Spleen (tissue), 11 donors: ENCODE results near the gene KIF12. TPM values are rescaled to one million over a fixed set of nuclear protein-coding genes. Genes with fewer than 3 reads are reported as not detected.

ENCODE experiments used
- DNase-seq: peaks from one replicate; pipeline ENCODE4 v3.0.0-alpha.2; 2020
- H3K27ac ChIP-seq, 8 donors: fragments of 200-600 bp; sonication (generic) in 7 of 8; 1 replicate in 4 of 8; 2 replicates in 4 of 8; pipeline versions ENCODE4 v1.5.0 to v1.8.0; 2016 to 2021; ENCODE audit warnings: inconsistent platforms in 4 of 8, mild to moderate bottlenecking in 4 of 8, moderate library complexity in 1 of 8
- H3K27me3 ChIP-seq, 7 donors: fragments of 200-600 bp; sonication (generic) in 6 of 7; replicated peaks in 1 of 7; 1 replicate in 4 of 7; 2 replicates in 3 of 7; pipeline versions ENCODE4 v1.5.0 to v1.8.0; 2016 to 2021; ENCODE audit warnings: inconsistent platforms in 3 of 7, mild to moderate bottlenecking in 1 of 7
- H3K36me3 ChIP-seq, 6 donors: fragments of 200-600 bp; sonication (generic) in 5 of 6; 1 replicate in 4 of 6; 2 replicates in 2 of 6; pipeline versions ENCODE4 v1.5.0 to v1.8.0; 2016 to 2021; ENCODE audit warnings: inconsistent platforms in 2 of 6
- H3K4me1 ChIP-seq, 6 donors: fragments of 200-600 bp; sonication (generic) in 5 of 6; 1 replicate in 3 of 6; 2 replicates in 3 of 6; pipeline versions ENCODE4 v1.5.0 to v1.8.0; 2016 to 2021; ENCODE audit warnings: inconsistent platforms in 3 of 6
- H3K4me3 ChIP-seq, 8 donors: fragments of 200-600 bp; sonication (generic) in 7 of 8; 1 replicate in 4 of 8; 2 replicates in 4 of 8; pipeline versions ENCODE4 v1.5.0 to v1.8.0; 2016 to 2021; ENCODE audit warnings: inconsistent platforms in 4 of 8, mild to moderate bottlenecking in 4 of 8, moderate library complexity in 2 of 8
- H3K9me3 ChIP-seq, 8 donors: fragments of 200-600 bp; sonication (generic) in 7 of 8; 1 replicate in 4 of 8; 2 replicates in 4 of 8; pipeline versions ENCODE4 v1.5.0 to v1.8.0; 2016 to 2021; ENCODE audit warnings: inconsistent platforms in 4 of 8
- POLR2A ChIP-seq, 3 donors: fragments of 450-650 bp; IDR thresholded peaks; one replicate each; pipeline ENCODE4 v1.5.1; 2017; ENCODE audit warnings: antibody characterized with exemption in 3 of 3, mild to moderate bottlenecking in 1 of 3
- POLR2AphosphoS5 ChIP-seq, 3 donors: sonication (generic); formaldehyde crosslinking; IDR thresholded peaks; one replicate each; pipeline ENCODE4 v1.5.1; 2017; ENCODE audit warnings: antibody characterized with exemption in 3 of 3
- WGBS, 5 donors: extraction: QIAGEN DNeasy Blood & Tissue Kit in 3 of 5; methylation state at CpG; one replicate each; pipeline versions ENCODE4 v1.1.5 to v1.1.7; 2013 to 2018; 5-methylcytosine and 5-hydroxymethylcytosine counted together
- intact Hi-C: fragments of 100-400 bp; cut with DNase I; formaldehyde crosslinking; loops from one replicate; pipeline ENCODE4 v1.15.0; 2023; ENCODE audit warnings: low total_unique reads
- polyA plus RNA-seq, 3 donors: library from polyadenylated mRNA; stranded (reverse); fragments of 200-250 nt; gene quantifications; one replicate each; pipeline ENCODE4 v1.2.1, GENCODE V29; 2013
- total RNA-seq, 7 donors: library from RNA; depleted of rRNA in 3 of 7; stranded (reverse); fragments of >200 nt in 3 of 7; fragmentation: NEBNext Ultra II Directional in 4 of 7; extraction: Animal tissue kit (Norgen Biotek cat#: 25700) in 4 of 7; gene quantifications; one replicate each; pipeline versions ENCODE4 v1.1.0 to v1.2.1, GENCODE V29; 2016 to 2021
- TF ChIP-seq, protein P1 (sequence below), 11 experiments: fragments of 200-600 bp in 7 of 11; fragments of 450-650 bp in 4 of 11; sonication (generic) in 4 of 11; IDR thresholded peaks in 8 of 11; conservative IDR thresholded peaks in 3 of 11; 1 replicate in 7 of 11; 2 replicates in 4 of 11; pipeline versions ENCODE4 v1.4.0 to v1.8.0; 2016 to 2021; ENCODE audit warnings: antibody characterized with exemption in 11 of 11, inconsistent platforms in 4 of 11, mild to moderate bottlenecking in 1 of 11
- donor health status: healthy with polysubstance abuse.
- donor health status: DM: no; HTN: no; CAD: no; lungs with moderate emphysema.
- donor health status: DM: no; HTN: no; CAD: no.
- donor health status: Bipolar disorder and iron deficiency.
- donor health status: healthy.
- donor health status: DM: no; HTN: no; CAD: no.
- donor health status: DM: yes; HTN: yes; CAD: no.

KIF12 gene
- total and polyA plus RNA-seq, 10 donors = 0.20 to 1.5 (median 0.26) TPM; not detected in 5

DNA sequence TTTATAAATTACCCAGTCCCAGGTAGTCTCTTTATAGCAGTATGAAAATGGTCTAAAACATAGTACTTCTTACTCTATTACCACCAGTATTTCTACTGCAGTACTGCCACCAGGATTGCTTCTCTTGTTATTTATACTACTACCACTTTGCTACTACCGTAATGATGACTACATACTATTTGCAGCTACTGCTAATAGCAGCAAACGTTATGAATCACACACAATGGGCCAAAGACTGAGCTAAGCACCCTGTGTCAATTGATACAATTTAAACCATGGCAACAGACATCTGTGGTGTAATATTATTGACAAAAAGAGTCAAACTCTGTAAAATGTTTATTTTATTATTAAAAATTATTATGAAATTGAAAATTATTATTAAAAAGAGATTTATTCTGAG is 15.3 kb upstream of the KIF12 start:
- H3K27me3 ChIP-seq = peaks cover 0 to 57% (median 0%) of the 10 kb centered on the region in 7 donors
- no peaks in the 10 kb centered on the region for H3K4me1 ChIP-seq
- H3K4me3 ChIP-seq = no peak overlapping the region
- H3K36me3 ChIP-seq = no peaks in the 10 kb centered on the region
- no peak overlapping the region for H3K27ac ChIP-seq
- DNase-seq = no peak
- intact Hi-C loops = no loop called here
- 57 to 76% (median 65%) methylated on average over 2 of the region's 2 CpGs for WGBS, 5 donors
- TF ChIP-seq POLR2A (IDR thresholded peaks at IDR 0.05) = no peak
- TF ChIP-seq, protein P1, sequence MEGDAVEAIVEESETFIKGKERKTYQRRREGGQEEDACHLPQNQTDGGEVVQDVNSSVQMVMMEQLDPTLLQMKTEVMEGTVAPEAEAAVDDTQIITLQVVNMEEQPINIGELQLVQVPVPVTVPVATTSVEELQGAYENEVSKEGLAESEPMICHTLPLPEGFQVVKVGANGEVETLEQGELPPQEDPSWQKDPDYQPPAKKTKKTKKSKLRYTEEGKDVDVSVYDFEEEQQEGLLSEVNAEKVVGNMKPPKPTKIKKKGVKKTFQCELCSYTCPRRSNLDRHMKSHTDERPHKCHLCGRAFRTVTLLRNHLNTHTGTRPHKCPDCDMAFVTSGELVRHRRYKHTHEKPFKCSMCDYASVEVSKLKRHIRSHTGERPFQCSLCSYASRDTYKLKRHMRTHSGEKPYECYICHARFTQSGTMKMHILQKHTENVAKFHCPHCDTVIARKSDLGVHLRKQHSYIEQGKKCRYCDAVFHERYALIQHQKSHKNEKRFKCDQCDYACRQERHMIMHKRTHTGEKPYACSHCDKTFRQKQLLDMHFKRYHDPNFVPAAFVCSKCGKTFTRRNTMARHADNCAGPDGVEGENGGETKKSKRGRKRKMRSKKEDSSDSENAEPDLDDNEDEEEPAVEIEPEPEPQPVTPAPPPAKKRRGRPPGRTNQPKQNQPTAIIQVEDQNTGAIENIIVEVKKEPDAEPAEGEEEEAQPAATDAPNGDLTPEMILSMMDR (IDR thresholded peaks at IDR 0.05 in 8 of 11, conservative IDR thresholded peaks at IDR 0.05 in 3 of 11) = no peak
- TF ChIP-seq POLR2AphosphoS5 (IDR thresholded peaks at IDR 0.05) = no peak
- no peaks in the 10 kb centered on the region for H3K9me3 ChIP-seq

DNA sequence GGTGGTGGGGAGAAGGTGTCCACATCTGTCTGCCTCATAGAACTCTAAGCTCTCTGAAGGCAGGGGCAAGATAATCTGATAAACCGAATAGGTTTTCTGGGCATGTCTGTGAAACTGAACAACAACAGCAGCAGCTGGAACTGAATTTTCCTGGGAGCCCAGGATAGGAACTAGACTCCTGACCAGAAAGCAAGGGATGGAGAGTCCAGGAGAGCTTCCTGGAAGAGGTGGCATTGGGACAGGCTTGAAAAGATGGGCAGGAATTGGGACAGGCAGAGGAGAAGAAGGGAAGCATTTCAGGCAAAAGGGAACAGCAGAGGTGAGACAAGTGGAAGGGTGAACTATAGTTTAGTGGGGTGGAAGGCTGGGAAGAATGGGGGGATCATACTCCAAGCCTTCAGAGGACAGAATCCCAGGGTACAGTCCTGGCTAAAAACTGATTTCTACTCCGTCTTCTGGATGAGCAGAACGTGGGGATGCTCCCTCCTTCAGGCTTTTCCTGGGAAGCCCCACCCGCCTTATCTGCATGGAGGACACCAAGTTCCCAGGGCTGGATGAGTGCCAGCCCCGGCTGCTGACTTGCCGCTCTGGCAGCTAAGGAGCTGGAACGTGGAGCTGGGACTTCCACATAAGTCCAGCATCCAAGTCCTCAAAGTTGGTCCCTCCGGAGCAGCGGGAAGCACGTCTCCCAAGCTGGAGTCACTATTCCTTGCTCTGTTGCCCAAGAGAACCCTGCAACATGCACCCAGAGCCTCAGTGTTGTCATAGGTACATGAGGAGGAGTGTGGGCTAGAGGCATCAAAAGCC is 13.9 kb upstream of the KIF12 start:
- WGBS, 5 donors = 41 to 58% (median 53%) methylated on average over 7 to 10 of the region's 10 CpGs
- Histone ChIP-seq H3K27me3 (peaks cover 0 to 51% (median 0%) of the 10 kb centered on the region in 7 donors), H3K27ac (no peak overlapping the region), H3K4me1 (peaks cover 0 to 2% (median 0%) of the 10 kb centered on the region in 6 donors), H3K9me3 (no peaks in the 10 kb centered on the region), H3K4me3 (no peak overlapping the region), H3K36me3 (no peaks in the 10 kb centered on the region)
- DNase-seq = peak; percentile 72
- intact Hi-C loops = no loop called here
- TF ChIP-seq POLR2A (IDR thresholded peaks at IDR 0.05) = no peak
- TF ChIP-seq POLR2AphosphoS5 (IDR thresholded peaks at IDR 0.05) = peak; percentile 23 to 44 (median 41)
- TF ChIP-seq, protein P1 (IDR thresholded peaks at IDR 0.05 in 8 of 11, conservative IDR thresholded peaks at IDR 0.05 in 3 of 11) = no peak

DNA sequence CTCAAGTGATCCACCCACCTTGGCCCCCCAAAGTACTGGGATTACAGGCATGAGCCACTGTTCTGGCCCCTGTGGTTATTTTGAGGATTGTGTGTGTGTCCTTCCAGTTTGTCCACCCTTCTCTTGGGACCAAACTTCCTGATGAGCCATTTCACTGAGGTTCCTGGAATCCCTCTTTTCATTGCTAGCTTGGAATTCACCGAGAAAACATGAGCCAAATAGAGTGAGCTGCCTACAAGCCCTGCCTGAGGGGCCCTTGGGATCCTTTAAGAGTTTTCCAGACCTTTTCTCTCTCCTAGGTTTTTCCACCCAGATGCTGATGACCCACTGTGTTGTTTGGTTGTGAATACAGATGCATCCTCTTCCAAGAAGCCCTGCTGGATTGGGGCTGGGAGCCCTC is 13.2 kb upstream of the KIF12 start:
- H3K27ac ChIP-seq = no peak overlapping the region
- TF ChIP-seq POLR2AphosphoS5 (IDR thresholded peaks at IDR 0.05) = no peak
- TF ChIP-seq, protein P1 (IDR thresholded peaks at IDR 0.05 in 8 of 11, conservative IDR thresholded peaks at IDR 0.05 in 3 of 11) = no peak
- no peak for TF ChIP-seq POLR2A (IDR thresholded peaks at IDR 0.05)
- WGBS, 5 donors = 62 to 88% (median 74%) methylated on average over 1 of the region's 1 CpG
- H3K4me1 ChIP-seq = peaks cover 0 to 7% (median 0%) of the 10 kb centered on the region in 6 donors
- H3K36me3 ChIP-seq = no peaks in the 10 kb centered on the region
- H3K9me3 ChIP-seq = no peaks in the 10 kb centered on the region
- peak; percentile 36 for DNase-seq
- peaks cover 0 to 49% (median 0%) of the 10 kb centered on the region in 7 donors for H3K27me3 ChIP-seq
- H3K4me3 ChIP-seq = no peak overlapping the region
- intact Hi-C loops = no loop called here

DNA sequence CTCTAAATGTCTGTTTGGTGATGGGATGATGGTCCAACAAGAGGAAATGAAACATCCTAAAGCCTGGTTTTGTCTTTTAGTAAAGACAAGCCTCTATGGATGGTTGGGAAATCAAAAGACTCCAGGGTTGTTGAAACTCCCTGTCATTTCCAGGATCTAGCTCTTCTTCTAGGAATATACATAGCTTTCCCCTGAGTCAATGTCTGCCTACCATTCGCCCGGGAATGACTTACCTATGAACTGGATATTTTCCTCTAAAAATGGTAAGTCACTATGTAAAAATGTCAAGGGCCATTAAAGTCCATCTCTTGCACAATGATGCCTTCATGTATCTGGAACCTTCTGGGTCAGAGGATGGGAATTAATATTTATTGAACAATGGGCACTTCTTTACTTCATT is 11.1 kb upstream of the KIF12 start:
- WGBS, 5 donors = 88 to 96% (median 92%) methylated on average over 2 of the region's 2 CpGs
- TF ChIP-seq, protein P1 (IDR thresholded peaks at IDR 0.05 in 8 of 11, conservative IDR thresholded peaks at IDR 0.05 in 3 of 11) = no peak
- TF ChIP-seq POLR2A (IDR thresholded peaks at IDR 0.05) (no peak), POLR2AphosphoS5 (IDR thresholded peaks at IDR 0.05) (no peak)
- intact Hi-C loops = no loop called here

More for the DNA sequence above, 11.1 kb upstream of the KIF12 start:
- no peak overlapping the region for H3K4me3 ChIP-seq
- H3K27me3 ChIP-seq = peaks cover 0 to 36% (median 0%) of the 10 kb centered on the region in 7 donors
- no peak overlapping the region for H3K27ac ChIP-seq
- peaks cover 0 to 7% (median 0%) of the 10 kb centered on the region in 6 donors for H3K4me1 ChIP-seq
- H3K9me3 ChIP-seq = no peaks in the 10 kb centered on the region
- DNase-seq = no peak
- no peaks in the 10 kb centered on the region for H3K36me3 ChIP-seq
